Measurements from ENCODE around the gene MAML3.

MAML3 gene

DNA sequence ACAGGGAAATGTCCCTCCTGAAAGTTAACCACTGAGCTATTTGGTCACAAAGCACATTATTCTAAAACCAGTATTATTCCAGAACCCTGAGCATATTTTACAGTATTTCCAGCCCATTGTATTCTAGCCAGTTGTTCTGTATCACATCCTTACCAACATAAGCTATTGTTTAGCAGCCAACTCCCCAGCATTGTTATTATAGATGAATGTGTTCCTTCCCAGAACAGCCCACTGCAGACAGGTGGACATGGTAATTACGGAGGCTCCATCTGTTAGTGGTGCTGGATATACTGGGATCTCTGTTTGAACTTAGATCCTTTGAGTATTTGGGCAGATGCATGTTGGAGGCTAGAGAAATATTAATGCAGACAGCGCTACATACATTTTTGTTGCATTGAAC lies 362.3 kb downstream of the MAML3 start:
- Histone ChIP-seq H3K9me3 (ENCODE audit: control insufficient read depth in 1 of 2, low read length in 2 of 2) (no peaks in the 10 kb centered on the region), H3K36me3 (ENCODE audit: control insufficient read depth in 1 of 2, insufficient read depth in 2 of 2, low read length in 2 of 2) (no peaks in the 10 kb centered on the region), H3K4me3 (ENCODE audit: low read depth in 1 of 2, low read length in 2 of 2) (no peak overlapping the region), H3K27ac (ENCODE audit: low read length) (no peak overlapping the region), H3K4me1 (ENCODE audit: control insufficient read depth in 1 of 2, insufficient read depth in 2 of 2, low read length in 2 of 2) (no peaks in the 10 kb centered on the region), H3K27me3 (ENCODE audit: low read depth, low read length) (no peaks in the 10 kb centered on the region)

- Histone ChIP-seq H3K36me3 (ENCODE audit: control insufficient read depth in 1 of 2, insufficient read depth in 2 of 2, low read length in 2 of 2) (no peaks in the 10 kb centered on the region), H3K27me3 (ENCODE audit: low read depth, low read length) (no peaks in the 10 kb centered on the region), H3K9me3 (ENCODE audit: control insufficient read depth in 1 of 2, low read length in 2 of 2) (no peaks in the 10 kb centered on the region), H3K4me3 (ENCODE audit: low read depth in 1 of 2, low read length in 2 of 2) (no peak overlapping the region), H3K4me1 (ENCODE audit: control insufficient read depth in 1 of 2, insufficient read depth in 2 of 2, low read length in 2 of 2) (no peaks in the 10 kb centered on the region), H3K27ac (ENCODE audit: low read length) (no peak overlapping the region)
Measured at GRCh38 chr4:139790291-139790690, 363.7 kb downstream of the MAML3 start.

DNA sequence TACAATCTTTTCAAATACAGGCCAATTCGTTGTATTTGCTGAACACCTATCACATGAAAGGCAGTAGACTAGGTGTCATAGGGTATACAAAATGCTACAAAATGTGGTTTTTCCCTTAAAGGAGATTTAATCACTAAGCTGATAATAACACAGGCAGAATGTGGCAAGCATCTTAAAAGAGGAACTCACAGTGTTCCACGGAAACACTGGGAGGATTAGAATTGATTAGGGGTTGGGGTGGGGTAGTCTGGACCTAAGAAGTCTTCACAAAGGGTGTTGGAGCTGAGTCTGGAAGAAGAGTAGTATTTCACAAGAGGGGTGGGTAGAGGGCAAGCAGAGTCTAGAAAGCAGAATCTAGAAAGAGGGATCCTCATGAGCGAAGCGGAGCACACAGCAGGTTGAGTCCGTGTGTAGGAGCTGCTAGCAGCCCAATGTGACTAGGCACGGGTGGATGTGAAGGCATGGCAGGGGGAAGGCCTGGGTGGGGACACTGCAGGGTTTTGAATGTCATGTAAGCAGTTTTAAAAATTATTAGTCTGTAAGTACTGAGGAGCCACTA lies 364.8 kb downstream of the MAML3 start:
- H3K9me3 ChIP-seq (ENCODE audit: control insufficient read depth in 1 of 2, low read length in 2 of 2): no peaks in the 10 kb centered on the region
- H3K27me3 ChIP-seq (ENCODE audit: low read depth, low read length): no peaks in the 10 kb centered on the region

DNA sequence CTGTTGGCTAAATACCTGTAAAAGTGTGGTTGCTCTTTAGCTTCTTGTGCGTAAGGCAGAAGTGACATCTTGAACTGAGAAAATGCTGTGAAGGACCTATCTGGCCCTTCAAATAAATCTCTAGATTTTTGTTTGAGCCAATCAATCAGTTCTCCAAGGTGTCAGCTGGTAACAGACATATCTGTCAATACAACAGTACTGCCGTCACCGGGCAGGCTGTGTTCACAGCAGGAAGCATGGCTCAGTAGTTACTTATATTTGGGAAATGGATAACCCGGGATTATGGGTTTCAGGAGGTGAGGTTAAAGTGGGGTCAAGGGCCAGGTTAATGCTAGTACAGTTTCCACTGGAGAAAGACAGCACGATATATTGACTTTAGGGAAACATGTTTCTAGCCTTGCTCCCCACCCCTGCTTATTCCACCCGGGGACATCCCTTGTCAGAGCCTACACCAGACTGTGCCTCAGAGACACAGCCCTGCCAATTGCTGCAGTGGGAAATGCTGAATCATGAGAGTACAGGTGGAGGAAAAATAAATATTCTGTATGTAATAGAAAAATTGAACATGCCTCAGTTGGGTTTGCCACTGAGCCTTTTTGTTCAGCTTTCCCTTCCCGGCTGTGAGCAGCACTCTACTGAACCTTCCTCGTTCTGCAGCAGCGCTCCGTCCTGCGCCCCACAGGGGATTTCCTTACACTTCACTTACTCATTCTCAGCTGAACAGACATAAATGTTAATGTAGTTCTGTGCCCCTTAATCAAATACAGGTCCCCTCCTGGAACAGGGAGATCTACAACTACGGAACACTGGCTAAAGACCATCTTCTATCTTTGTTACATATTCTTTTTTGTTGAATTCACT lies 367.3 kb downstream of the MAML3 start:
- no peak overlapping the region for H3K27ac ChIP-seq (ENCODE audit: low read length)
- H3K4me1 ChIP-seq (ENCODE audit: control insufficient read depth in 1 of 2, insufficient read depth in 2 of 2, low read length in 2 of 2): no peaks in the 10 kb centered on the region
- no peaks in the 10 kb centered on the region for H3K27me3 ChIP-seq (ENCODE audit: low read depth, low read length)
- H3K9me3 ChIP-seq (ENCODE audit: control insufficient read depth in 1 of 2, low read length in 2 of 2): no peaks in the 10 kb centered on the region
- H3K4me3 ChIP-seq (ENCODE audit: low read depth in 1 of 2, low read length in 2 of 2): no peak overlapping the region
- H3K36me3 ChIP-seq (ENCODE audit: control insufficient read depth in 1 of 2, insufficient read depth in 2 of 2, low read length in 2 of 2): no peaks in the 10 kb centered on the region

More for the DNA sequence above, 364.8 kb downstream of the MAML3 start:
- Histone ChIP-seq H3K4me1 (ENCODE audit: control insufficient read depth in 1 of 2, insufficient read depth in 2 of 2, low read length in 2 of 2) (no peaks in the 10 kb centered on the region), H3K4me3 (ENCODE audit: low read depth in 1 of 2, low read length in 2 of 2) (no peak overlapping the region), H3K27ac (ENCODE audit: low read length) (no peak overlapping the region), H3K36me3 (ENCODE audit: control insufficient read depth in 1 of 2, insufficient read depth in 2 of 2, low read length in 2 of 2) (no peaks in the 10 kb centered on the region)

DNA sequence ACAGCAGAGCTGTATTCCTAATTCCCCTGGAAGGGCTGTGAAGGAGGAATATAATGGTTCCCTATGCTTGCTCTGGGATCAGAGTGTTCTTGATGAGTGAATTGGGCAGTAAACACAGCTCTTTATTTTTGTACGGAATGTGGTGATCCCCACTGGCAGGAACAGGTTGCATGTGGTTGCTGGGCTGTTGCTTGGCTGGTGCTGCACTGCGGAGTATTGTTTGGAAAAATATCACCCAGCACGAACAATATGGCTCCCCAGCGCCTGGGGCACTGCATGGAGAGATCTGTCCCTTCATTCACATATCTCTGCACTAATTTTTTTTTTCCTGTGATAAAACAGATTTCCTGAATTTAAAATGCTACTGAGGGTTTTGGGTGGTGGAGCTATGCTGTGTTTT lies 368.6 kb downstream of the MAML3 start:
- Histone ChIP-seq H3K27ac (ENCODE audit: low read length) (no peak overlapping the region), H3K4me3 (ENCODE audit: low read depth in 1 of 2, low read length in 2 of 2) (no peak overlapping the region), H3K4me1 (ENCODE audit: control insufficient read depth in 1 of 2, insufficient read depth in 2 of 2, low read length in 2 of 2) (no peaks in the 10 kb centered on the region), H3K36me3 (ENCODE audit: control insufficient read depth in 1 of 2, insufficient read depth in 2 of 2, low read length in 2 of 2) (no peaks in the 10 kb centered on the region), H3K9me3 (ENCODE audit: control insufficient read depth in 1 of 2, low read length in 2 of 2) (no peaks in the 10 kb centered on the region), H3K27me3 (ENCODE audit: low read depth, low read length) (no peaks in the 10 kb centered on the region)

GRCh38 chr4:139783741-139784484 lies 370.1 kb downstream of the MAML3 start:
- H3K36me3 ChIP-seq (ENCODE audit: control insufficient read depth in 1 of 2, insufficient read depth in 2 of 2, low read length in 2 of 2): no peaks in the 10 kb centered on the region
- H3K4me3 ChIP-seq (ENCODE audit: low read depth in 1 of 2, low read length in 2 of 2): no peak overlapping the region
- no peaks in the 10 kb centered on the region for H3K9me3 ChIP-seq (ENCODE audit: control insufficient read depth in 1 of 2, low read length in 2 of 2)
- no peaks in the 10 kb centered on the region for H3K4me1 ChIP-seq (ENCODE audit: control insufficient read depth in 1 of 2, insufficient read depth in 2 of 2, low read length in 2 of 2)
- no peak overlapping the region for H3K27ac ChIP-seq (ENCODE audit: low read length)
- no peaks in the 10 kb centered on the region for H3K27me3 ChIP-seq (ENCODE audit: low read depth, low read length)

- H3K27me3 ChIP-seq (ENCODE audit: low read depth, low read length): no peaks in the 10 kb centered on the region
- H3K4me3 ChIP-seq (ENCODE audit: low read depth in 1 of 2, low read length in 2 of 2): no peak overlapping the region
- no peaks in the 10 kb centered on the region for H3K36me3 ChIP-seq (ENCODE audit: control insufficient read depth in 1 of 2, insufficient read depth in 2 of 2, low read length in 2 of 2)
- no peak overlapping the region for H3K27ac ChIP-seq (ENCODE audit: low read length)
- H3K9me3 ChIP-seq (ENCODE audit: control insufficient read depth in 1 of 2, low read length in 2 of 2): no peaks in the 10 kb centered on the region
- no peaks in the 10 kb centered on the region for H3K4me1 ChIP-seq (ENCODE audit: control insufficient read depth in 1 of 2, insufficient read depth in 2 of 2, low read length in 2 of 2)
Measured at GRCh38 chr4:139782926-139783522, 371.0 kb downstream of the MAML3 start.

DNA sequence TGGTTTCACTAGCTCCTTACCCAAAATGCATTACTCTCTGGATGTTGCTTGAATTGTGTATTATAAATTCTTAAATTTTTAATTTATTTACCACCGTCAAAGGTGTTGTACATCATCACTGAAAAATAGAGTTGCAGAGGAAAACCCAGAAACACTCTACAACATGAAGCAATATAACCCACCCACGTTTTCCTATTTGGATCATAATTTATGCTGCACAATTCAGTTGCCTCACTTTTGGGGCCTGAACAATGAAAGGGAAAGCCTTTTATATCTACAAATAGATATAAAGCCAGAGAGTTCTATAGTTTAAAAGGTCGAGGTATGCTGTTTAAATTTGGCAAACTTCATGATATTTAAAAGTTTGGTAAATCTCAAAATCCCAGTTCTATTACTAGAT lies 372.9 kb downstream of the MAML3 start:
- Histone ChIP-seq H3K4me1 (ENCODE audit: control insufficient read depth in 1 of 2, insufficient read depth in 2 of 2, low read length in 2 of 2) (no peaks in the 10 kb centered on the region), H3K4me3 (ENCODE audit: low read depth in 1 of 2, low read length in 2 of 2) (no peak overlapping the region), H3K27ac (ENCODE audit: low read length) (no peak overlapping the region), H3K27me3 (ENCODE audit: low read depth, low read length) (no peaks in the 10 kb centered on the region), H3K9me3 (ENCODE audit: control insufficient read depth in 1 of 2, low read length in 2 of 2) (no peaks in the 10 kb centered on the region), H3K36me3 (ENCODE audit: control insufficient read depth in 1 of 2, insufficient read depth in 2 of 2, low read length in 2 of 2) (no peaks in the 10 kb centered on the region)

- H3K27me3 ChIP-seq (ENCODE audit: low read depth, low read length): no peaks in the 10 kb centered on the region
- H3K9me3 ChIP-seq (ENCODE audit: control insufficient read depth in 1 of 2, low read length in 2 of 2): no peaks in the 10 kb centered on the region
- no peak overlapping the region for H3K4me3 ChIP-seq (ENCODE audit: low read depth in 1 of 2, low read length in 2 of 2)
- no peaks in the 10 kb centered on the region for H3K36me3 ChIP-seq (ENCODE audit: control insufficient read depth in 1 of 2, insufficient read depth in 2 of 2, low read length in 2 of 2)
- no peaks in the 10 kb centered on the region for H3K4me1 ChIP-seq (ENCODE audit: control insufficient read depth in 1 of 2, insufficient read depth in 2 of 2, low read length in 2 of 2)
- H3K27ac ChIP-seq (ENCODE audit: low read length): no peak overlapping the region
Measured at GRCh38 chr4:139779691-139780090, 374.3 kb downstream of the MAML3 start.

DNA sequence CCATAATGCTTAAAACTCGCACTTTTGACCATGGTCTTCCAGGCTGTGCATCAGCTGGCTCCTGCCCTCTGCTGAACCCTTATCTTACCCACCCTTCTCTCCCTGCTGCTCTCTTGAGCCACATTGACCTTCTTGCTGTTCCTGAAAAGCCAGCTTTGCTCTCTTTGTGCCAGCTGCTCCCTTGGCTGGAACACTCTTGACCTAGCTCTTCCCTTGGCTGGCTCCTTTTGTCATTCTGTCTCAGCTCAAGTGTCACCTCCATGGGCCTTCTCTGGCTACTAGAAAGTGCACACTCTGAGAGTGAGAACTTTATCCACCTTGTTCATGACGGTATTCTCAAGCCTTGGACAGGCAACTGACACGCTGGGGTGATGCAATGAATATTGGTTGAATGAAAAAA lies 376.2 kb downstream of the MAML3 start:
- Histone ChIP-seq H3K4me3 (ENCODE audit: low read depth in 1 of 2, low read length in 2 of 2) (no peak overlapping the region), H3K9me3 (ENCODE audit: control insufficient read depth in 1 of 2, low read length in 2 of 2) (no peaks in the 10 kb centered on the region), H3K36me3 (ENCODE audit: control insufficient read depth in 1 of 2, insufficient read depth in 2 of 2, low read length in 2 of 2) (no peaks in the 10 kb centered on the region), H3K4me1 (ENCODE audit: control insufficient read depth in 1 of 2, insufficient read depth in 2 of 2, low read length in 2 of 2) (no peaks in the 10 kb centered on the region), H3K27ac (ENCODE audit: low read length) (no peak overlapping the region), H3K27me3 (ENCODE audit: low read depth, low read length) (no peaks in the 10 kb centered on the region)

DNA sequence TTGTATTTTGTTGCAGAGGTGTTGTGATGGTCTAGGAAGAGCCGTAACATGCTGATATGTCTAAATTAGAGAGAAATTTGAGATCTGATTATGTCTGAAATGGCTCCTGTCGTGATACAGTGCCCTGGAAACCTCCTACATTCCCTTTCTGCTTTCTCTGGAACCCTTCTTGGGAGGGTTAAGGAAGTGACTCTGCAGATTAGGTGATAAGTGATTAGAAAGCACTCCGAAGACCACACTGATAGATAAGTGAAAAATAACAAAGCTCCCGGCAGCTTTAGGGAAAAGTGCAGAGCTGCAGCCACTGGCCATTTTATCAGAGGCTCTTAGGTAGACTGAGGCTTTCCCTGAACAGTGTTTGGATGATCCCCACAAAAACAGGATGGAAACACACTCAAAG lies 377.7 kb downstream of the MAML3 start:
- Histone ChIP-seq H3K9me3 (ENCODE audit: control insufficient read depth in 1 of 2, low read length in 2 of 2) (no peaks in the 10 kb centered on the region), H3K4me3 (ENCODE audit: low read depth in 1 of 2, low read length in 2 of 2) (no peak overlapping the region), H3K27ac (ENCODE audit: low read length) (no peak overlapping the region), H3K4me1 (ENCODE audit: control insufficient read depth in 1 of 2, insufficient read depth in 2 of 2, low read length in 2 of 2) (no peaks in the 10 kb centered on the region), H3K36me3 (ENCODE audit: control insufficient read depth in 1 of 2, insufficient read depth in 2 of 2, low read length in 2 of 2) (no peaks in the 10 kb centered on the region), H3K27me3 (ENCODE audit: low read depth, low read length) (no peaks in the 10 kb centered on the region)
